K562 (cell line): ENCODE measurements around the gene FAM83F. TPM values are rescaled to one million over a fixed set of nuclear protein-coding genes. Genes with fewer than 3 reads are reported as not detected.

Experiments used
- ATAC-seq: fragments of 200-7000 bp; cut with Tn5 transposase; 3 replicates; pipeline ENCODE4 v1.9.1; 2020; ENCODE audit warnings: moderate library complexity
- BruUV-seq: library from RNA; stranded (reverse); fragments of 400-500 nt; replicated peaks from 2 replicates; lab custom pipeline; 2021; lab: Mats Ljungman, UMichigan
- CTCF ChIA-PET: fragments of 300-600 bp; formaldehyde crosslinking; extraction: SDS; loops from one replicate; lab custom pipeline; 2021; ENCODE audit warnings: low intra/inter-chr PET ratio; lab: Yijun Ruan, JAX
- POLR2A ChIA-PET: fragments of 300-600, 350-650 bp; sonication (Branson Sonifier 250); formaldehyde crosslinking; extraction: SDS; loops from one replicate; lab custom pipeline; 2021; ENCODE audit warnings: antibody characterized with exemption, inconsistent platforms; lab: Yijun Ruan, JAX
- DNase-seq, 4 experiments: peaks; one replicate each; pipeline versions ENCODE4 v3.0.0 to v3.0.0-alpha.2; 2011 to 2018; ENCODE audit warnings: low spot score in 3 of 4, mixed read lengths in 3 of 4; ENCODE audit errors: extremely low read depth in 1 of 4
- FAIRE-seq: peaks from 2 replicates; lab custom pipeline; 2011; peaks lifted over from hg19 to GRCh38; lab: Jason Lieb, UNC
- H2AFZ ChIP-seq: 2 replicates; pipeline ENCODE4 v1.6.0; 2011; ENCODE audit warnings: low read depth, low read length, control low read depth, inconsistent platforms
- H3K27ac ChIP-seq: fragments of 200-600 bp; 3 replicates; pipeline ENCODE4 v1.8.0; 2011; ENCODE audit warnings: low read depth, mild to moderate bottlenecking, control low read depth, inconsistent platforms, low read length, moderate library complexity, mixed read lengths; ENCODE audit errors: extremely low read depth
- H3K27me3 ChIP-seq, 2 experiments: fragments of 300-600 bp in 1 of 2; 2 replicates in 1 of 2; 3 replicates in 1 of 2; pipeline versions ENCODE4 v1.6.0 to v1.8.0; 2011; ENCODE audit warnings: inconsistent platforms in 2 of 2, low read length in 2 of 2, mild to moderate bottlenecking in 1 of 2, mixed read lengths in 1 of 2, moderate library complexity in 1 of 2; ENCODE audit not compliant: control insufficient read depth in 2 of 2, insufficient read depth in 2 of 2
- H3K36me3 ChIP-seq: fragments of 300-600 bp; 3 replicates; pipeline ENCODE4 v1.8.0; 2011; ENCODE audit warnings: mild to moderate bottlenecking, low read length, inconsistent platforms; ENCODE audit not compliant: control insufficient read depth, insufficient read depth
- H3K4me1 ChIP-seq, 2 experiments: fragments of 200-600 bp in 1 of 2; replicated peaks in 1 of 2; 2 replicates in 1 of 2; 3 replicates in 1 of 2; pipeline versions ENCODE4 v1.5.1 to v1.8.0; 2011; ENCODE audit warnings: inconsistent platforms in 2 of 2, low read length in 2 of 2, mild to moderate bottlenecking in 1 of 2, mixed read lengths in 1 of 2, moderate library complexity in 1 of 2; ENCODE audit not compliant: control insufficient read depth in 2 of 2, insufficient read depth in 2 of 2
- H3K4me2 ChIP-seq: 2 replicates; pipeline ENCODE4 v1.6.1; 2011; ENCODE audit warnings: low read length, control low read depth, inconsistent platforms, mixed read lengths; ENCODE audit not compliant: insufficient read depth
- H3K4me3 ChIP-seq: fragments of 200-600 bp; sonication (generic), shearing (Covaris generic); 2 replicates; pipeline ENCODE4 v1.5.1; 2016; ENCODE audit warnings: control low read depth, inconsistent platforms
- H3K79me2 ChIP-seq: fragments of 200-600 bp; 3 replicates; pipeline ENCODE4 v1.8.0; 2011; ENCODE audit warnings: low read length, inconsistent platforms; ENCODE audit not compliant: control insufficient read depth, insufficient read depth
- H3K9ac ChIP-seq, 2 experiments: 2 replicates each; pipeline versions ENCODE4 v1.6.0 to v1.6.1; 2011; ENCODE audit warnings: low read depth in 2 of 2, low read length in 2 of 2, control low read depth in 1 of 2, inconsistent platforms in 1 of 2, mild to moderate bottlenecking in 1 of 2, mixed read lengths in 1 of 2; ENCODE audit not compliant: insufficient read depth in 1 of 2
- H3K9me1 ChIP-seq: one replicate; pipeline ENCODE4 v1.6.0; 2011; ENCODE audit warnings: inconsistent platforms, mild to moderate bottlenecking, low read length, moderate library complexity; ENCODE audit not compliant: control insufficient read depth, insufficient read depth
- H3K9me3 ChIP-seq: replicated peaks from 2 replicates; pipeline ENCODE4 v1.5.1; 2011; ENCODE audit warnings: low read depth, low read length, inconsistent platforms; ENCODE audit not compliant: control insufficient read depth, insufficient read depth
- H4K20me1 ChIP-seq: replicated peaks from 2 replicates; pipeline ENCODE4 v1.6.1; 2011; ENCODE audit warnings: low read length, inconsistent platforms, mixed read lengths; ENCODE audit not compliant: control insufficient read depth, insufficient read depth
- ATF4 ChIP-seq: fragments of 450-650 bp; formaldehyde crosslinking; IDR thresholded peaks from 2 replicates; pipeline ENCODE4 v1.4.0; 2022; ENCODE audit warnings: mild to moderate bottlenecking, moderate library complexity
- CBFA2T3 ChIP-seq: fragments of 450-650 bp; IDR thresholded peaks from 2 replicates; pipeline ENCODE4 v1.6.1; 2017
- CTCFL ChIP-seq: IDR thresholded peaks from 2 replicates; pipeline ENCODE4 v1.6.1; 2011; ENCODE audit warnings: borderline replicate concordance, low read depth, mild to moderate bottlenecking, moderate library complexity, low read length; ENCODE audit not compliant: insufficient read depth, poor library complexity, severe bottlenecking
- CXXC5 ChIP-seq: fragments of 250-450 bp; sonication (Bioruptor Pico); IDR thresholded peaks from 2 replicates; pipeline ENCODE4 v1.8.0; 2022; ENCODE audit warnings: inconsistent platforms, mild to moderate bottlenecking, moderate library complexity
- ETV6 ChIP-seq, 3 experiments: fragments of 150-350 bp in 1 of 3; sonication (generic) in 1 of 3; formaldehyde crosslinking in 1 of 3; IDR thresholded peaks; 2 replicates each; pipeline versions ENCODE4 v1.6.1 to v1.8.0; 2014 to 2022; ENCODE audit warnings: borderline replicate concordance in 2 of 3, low read depth in 2 of 3, antibody characterized with exemption in 1 of 3, low read length in 1 of 3, mild to moderate bottlenecking in 1 of 3, missing genetic modification reagents in 1 of 3
- FOS ChIP-seq: IDR thresholded peaks from 3 replicates; pipeline ENCODE4 v1.6.1; 2011; ENCODE audit not compliant: insufficient read length; ENCODE audit errors: extremely low read depth
- HBP1 ChIP-seq: fragments of 450-650 bp; formaldehyde crosslinking; IDR thresholded peaks from 2 replicates; pipeline ENCODE4 v1.4.0; 2022; ENCODE audit warnings: missing genetic modification characterization
- HDAC6 ChIP-seq: IDR thresholded peaks from 2 replicates; pipeline ENCODE4 v1.6.1; 2012; ENCODE audit warnings: low read depth, mild to moderate bottlenecking, control low read depth, inconsistent platforms, low read length, moderate library complexity
- HOMEZ ChIP-seq: fragments of 250-450 bp; sonication (Bioruptor Pico); IDR thresholded peaks from 2 replicates; pipeline ENCODE4 v1.4.0; 2020; ENCODE audit warnings: mild to moderate bottlenecking, moderate library complexity
- NR2C2 ChIP-seq, 2 experiments: fragments of 200-800 bp in 1 of 2; sonication (Bioruptor generic) in 1 of 2; sonication (generic) in 1 of 2; formaldehyde crosslinking in 1 of 2; IDR thresholded peaks; 2 replicates each; pipeline versions ENCODE4 v1.6.1 to v1.8.0; 2016 to 2022; ENCODE audit warnings: mild to moderate bottlenecking in 1 of 2, missing compliant biosample characterization in 1 of 2, missing genetic modification characterization in 1 of 2, missing genetic modification reagents in 1 of 2
- SETDB1 ChIP-seq: IDR thresholded peaks from one replicate; pipeline ENCODE4 v1.6.1; 2012; ENCODE audit warnings: low read length, control low read depth, inconsistent platforms
- SUPT5H ChIP-seq: fragments of 450-650 bp; IDR thresholded peaks from 2 replicates; pipeline ENCODE4 v1.6.1; 2016
- THRAP3 ChIP-seq: fragments of 450-650 bp; IDR thresholded peaks from 2 replicates; pipeline ENCODE4 v1.6.1; 2016; ENCODE audit warnings: mild to moderate bottlenecking, inconsistent platforms, borderline replicate concordance
- ZBED1 ChIP-seq: IDR thresholded peaks from 2 replicates; pipeline ENCODE4 v1.6.1; 2014
- WGBS: fragments of 100-300 bp; shearing (Covaris generic); methylation state at CpG from one replicate; pipeline ENCODE4 v1.1.6; 2016; ENCODE audit warnings: low coverage, mixed read lengths; ENCODE audit not compliant: insufficient coverage; ENCODE audit errors: missing lambda C conversion rate; 5-methylcytosine and 5-hydroxymethylcytosine counted together
- in situ Hi-C: fragments of 300-500 bp; cut with MboI; formaldehyde crosslinking; loops from 4 replicates; pipeline ENCODE4 v1.15.0; 2018; ENCODE audit warnings: inconsistent platforms, mixed read lengths
- intact Hi-C: fragments of 100-400 bp; cut with micrococcal nuclease; formaldehyde crosslinking; loops from 2 replicates; pipeline ENCODE4 v1.14.2; 2022
- polyA plus RNA-seq, 8 experiments: library from polyadenylated mRNA; depleted of rRNA in 4 of 8; stranded (reverse) in 5 of 8; unstranded in 3 of 8; fragments of >200 nt; fragmentation: Nextera tagmentation in 2 of 8; fragmentation: Illumina TruSeq in 1 of 8; extraction: Ambion mirVana in 2 of 8; extraction: Trizol in 1 of 8; gene quantifications; 2 replicates each; pipeline versions ENCODE4 v1.2.1 to v1.2.3, GENCODE V29; 2011 to 2014; ENCODE audit warnings: inconsistent platforms in 1 of 8, missing spikeins in 1 of 8
- total RNA-seq, 7 experiments: library from RNA; depleted of rRNA in 6 of 7; stranded (reverse); fragments of >200 nt in 6 of 7; fragmentation: Illumina TruSeq in 2 of 7; extraction: Trizol in 2 of 7; gene quantifications; 2 replicates each; pipeline versions ENCODE4 v1.2.1 to v1.2.3, GENCODE V29; 2011 to 2021; ENCODE audit warnings: low replicate concordance in 1 of 7

The FAM83F gene
- total and polyA plus RNA-seq, 9 of the 15 experiments (the other 6 are each of a cell fraction or from before 2014, with no cell fraction given) = under 0.01 to 0.13 (median 0.04) TPM; not detected in 1

- peak; percentile 51 for TF ChIP-seq FOS
- no peak for TF ChIP-seq NR2C2 (CRISPR knock-in tag; IDR thresholded peaks at IDR 0.05)
- peak; percentile 61; the same call in 1 of the 2 replicates for TF ChIP-seq NR2C2 (tag; IDR thresholded peaks at IDR 0.05)
- TF ChIP-seq SUPT5H = no peak
- TF ChIP-seq HOMEZ (CRISPR knock-in tag) = no peak
These were observed 29.0 kb upstream of the FAM83F start (continued) for GRCh38 chr22:39965748-39966147.

GRCh38 chr22:39966470-39966869, 28.3 kb upstream of the FAM83F start:
- ATAC-seq = no peak
- DNase-seq = no peak
- no peak overlapping the region for H2AFZ ChIP-seq
- H3K27ac ChIP-seq = peak overlapping the region; percentile 72
- ChIA-PET CTCF (no interaction called here), POLR2A (interaction anchor here (0.6 to 3.3 kb wide), 8 partner anchors 7 to 370 kb away, joined by 3 to 14 read pairs (median 4); no protein-coding TSS in a partner anchor)
- peaks cover 97% of the 10 kb centered on the region for H3K36me3 ChIP-seq
- H3K4me3 ChIP-seq = no peak overlapping the region
- FAIRE-seq = no peak
- no peaks in the 10 kb centered on the region for H4K20me1 ChIP-seq
- WGBS = 54% methylated on average over 2 of the region's 2 CpGs
- peaks cover 12 to 41% of the 10 kb centered on the region in 2 experiments for H3K4me1 ChIP-seq
- BruUV-seq = no TSS peak
- intact Hi-C loops (no loop called here), in situ Hi-C loops (no loop called here)
- H3K9me3 ChIP-seq = no peaks in the 10 kb centered on the region
- H3K4me2 ChIP-seq = peak overlapping the region; percentile 25
- no peaks in the 10 kb centered on the region for H3K27me3 ChIP-seq
- peak overlapping the region in 1 of 2 experiments; percentile 50; a peak in 2 of 4 replicates for H3K9ac ChIP-seq
- H3K9me1 ChIP-seq = no peaks in the 10 kb centered on the region
- peaks cover 2% of the 10 kb centered on the region; the same call in 1 of the 3 replicates for H3K79me2 ChIP-seq
- TF ChIP-seq ZBED1 (no peak), ETV6 (IDR thresholded peaks at IDR 0.05; ENCODE audit: borderline replicate concordance in 1 of 2, low read depth in 2 of 2, low read length in 1 of 2) (no peak), ETV6 (CRISPR knock-in tag; IDR thresholded peaks at IDR 0.05; ENCODE audit: borderline replicate concordance) (no peak), THRAP3 (peak; percentile 19; the same call in 1 of the 2 replicates), HDAC6 (no peak), CXXC5 (CRISPR knock-in tag) (0 out of 2 replicates have a peak, but pooled peaks have one; percentile 9), SETDB1 (no peak), ATF4 (0 out of 2 replicates have a peak, but pooled peaks have one; percentile 46), CTCFL (no peak), CBFA2T3 (no peak), HBP1 (CRISPR knock-in tag) (no peak)
